Measurements from ENCODE around the gene BNIP1.
A peak's percentile ranks its signal among the peaks of the same experiment; 100 is the strongest.
"Not testable (repeated sequence)": the region's sequence is repeated elsewhere in the genome, so short reads cannot be mapped to it uniquely, and the experiment has no call there.

Gene BNIP1, protein sequence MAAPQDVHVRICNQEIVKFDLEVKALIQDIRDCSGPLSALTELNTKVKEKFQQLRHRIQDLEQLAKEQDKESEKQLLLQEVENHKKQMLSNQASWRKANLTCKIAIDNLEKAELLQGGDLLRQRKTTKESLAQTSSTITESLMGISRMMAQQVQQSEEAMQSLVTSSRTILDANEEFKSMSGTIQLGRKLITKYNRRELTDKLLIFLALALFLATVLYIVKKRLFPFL

DNA sequence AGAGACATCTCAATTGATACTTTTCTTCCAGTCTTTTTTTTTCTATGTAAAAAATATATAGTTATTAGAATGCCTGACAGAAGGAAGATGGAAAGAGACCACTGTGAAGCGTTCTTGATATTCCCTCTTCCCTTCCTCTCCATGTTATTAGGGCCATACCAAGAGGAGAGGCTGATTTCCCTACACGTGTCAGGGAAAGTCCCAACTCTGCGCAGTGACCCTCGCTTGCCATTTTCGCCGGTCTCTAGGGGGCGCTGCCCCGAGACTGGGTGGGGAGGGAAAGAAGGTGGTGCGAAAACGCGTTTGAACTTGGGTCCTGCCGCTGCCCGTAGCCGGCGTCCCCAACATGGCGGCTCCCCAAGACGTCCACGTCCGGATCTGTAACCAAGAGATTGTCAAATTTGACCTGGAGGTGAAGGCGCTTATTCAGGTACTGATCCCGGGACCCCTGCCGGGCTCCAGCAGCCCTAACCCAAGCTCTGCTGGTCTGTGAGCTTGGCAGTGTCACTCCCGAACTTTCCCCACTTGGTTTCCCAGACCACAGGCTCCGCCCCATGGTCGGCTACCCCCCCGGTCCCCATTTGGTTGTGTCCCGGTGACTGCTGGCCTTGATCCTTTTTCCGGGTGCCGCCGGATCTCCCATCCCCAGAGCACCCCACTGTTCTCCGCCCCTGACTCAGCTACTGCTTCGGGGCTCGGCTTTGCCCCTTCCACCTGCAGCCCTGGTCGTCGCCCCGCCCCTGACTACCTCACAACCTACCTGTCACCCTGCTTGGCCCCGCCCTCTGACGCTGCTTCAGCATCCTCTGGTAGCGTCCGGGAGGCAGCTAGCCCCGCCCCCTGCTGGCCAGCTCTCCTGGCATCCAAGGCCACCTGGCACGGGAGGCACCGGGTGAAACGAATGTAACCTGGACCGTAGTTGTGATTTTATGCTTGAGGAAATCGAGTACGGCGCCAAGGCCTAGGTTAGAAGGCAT, at the start of gene BNIP1:
TSS of gene BNIP1 (plus strand) at position 332 of the 977 bp plus-strand sequence. CDS start at position 347, 15 bp downstream.
- peak; percentile 96 for DNase-seq

DNA sequence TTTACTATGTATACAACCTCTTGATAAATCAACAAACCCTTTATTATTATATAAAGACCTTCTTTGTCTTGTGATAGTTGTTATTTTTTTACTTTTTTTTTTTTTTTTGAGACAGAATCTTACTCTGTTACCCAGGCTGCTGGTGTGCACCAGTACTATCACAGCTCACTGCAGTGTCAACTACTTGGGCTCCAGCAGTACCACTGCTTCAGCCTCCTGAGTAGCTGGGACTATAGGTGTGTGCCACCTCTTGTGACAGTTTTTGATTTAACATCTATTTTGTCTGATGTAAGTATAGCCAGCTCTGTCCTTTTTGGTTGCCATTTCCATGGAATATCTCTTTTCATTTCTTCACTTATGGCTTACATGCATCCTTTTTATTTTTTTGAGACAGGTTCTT, 45.5 kb upstream of the BNIP1 start:
- no peak for DNase-seq

DNA sequence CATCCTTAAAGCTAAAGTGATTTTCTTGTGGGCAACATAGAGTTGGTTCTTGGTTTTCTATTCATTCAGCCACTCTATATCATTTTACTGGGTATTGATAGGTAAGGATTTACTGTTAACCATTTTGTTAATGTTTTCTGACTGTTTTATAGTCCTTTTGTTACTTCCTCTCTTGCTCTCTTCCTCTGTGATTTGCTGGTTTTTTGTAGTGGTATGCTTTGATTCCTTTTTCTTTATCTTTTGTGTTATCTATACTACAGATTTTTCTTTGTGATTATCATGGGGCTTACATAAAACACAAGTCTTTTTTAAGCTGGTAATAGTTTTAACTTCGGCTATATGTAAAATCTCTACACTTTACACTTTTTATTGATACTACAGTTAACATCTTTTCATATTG, 44.9 kb upstream of the BNIP1 start:
- DNase-seq, result no peak

DNA sequence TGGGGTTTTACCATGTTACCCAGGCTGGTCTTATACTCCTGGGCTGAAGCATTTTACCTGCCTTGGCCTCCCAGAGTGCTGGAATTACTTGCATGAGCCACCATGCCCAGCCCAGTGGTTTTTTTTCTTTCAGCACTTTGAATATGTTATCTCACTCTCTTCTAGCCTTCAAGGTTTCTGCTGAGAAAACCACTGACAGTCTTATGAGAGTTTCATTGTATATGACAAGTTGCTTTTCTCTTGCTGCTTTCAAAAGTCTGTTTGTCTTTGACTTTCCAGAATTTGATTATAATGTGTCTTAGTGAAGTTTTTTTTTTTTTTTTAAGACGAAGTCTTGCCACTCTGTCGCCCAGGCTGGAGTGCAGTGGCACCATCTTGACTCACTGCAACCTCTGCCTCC, 43.1 kb upstream of the BNIP1 start:
- DNase-seq, result no peak

DNA sequence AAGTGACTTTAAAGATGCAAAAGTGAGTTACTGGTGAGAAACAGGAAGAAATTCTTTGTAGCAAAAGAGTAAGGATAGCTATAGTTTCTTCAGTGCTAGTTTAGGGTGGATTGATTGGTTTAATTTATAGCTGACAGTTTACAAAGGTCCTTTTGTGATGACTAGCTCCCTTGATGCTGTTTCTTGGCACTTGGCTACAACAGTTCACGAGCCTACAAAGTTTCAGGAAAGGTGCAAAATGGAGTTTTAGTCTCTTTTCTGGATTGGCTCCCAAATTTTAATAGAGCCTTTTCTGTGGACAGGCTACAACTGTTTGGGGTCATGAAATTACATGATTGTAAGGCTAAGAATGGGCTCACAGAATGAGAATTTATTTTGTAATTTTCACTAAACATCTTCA, 40.9 kb upstream of the BNIP1 start:
- no peak for DNase-seq

DNA sequence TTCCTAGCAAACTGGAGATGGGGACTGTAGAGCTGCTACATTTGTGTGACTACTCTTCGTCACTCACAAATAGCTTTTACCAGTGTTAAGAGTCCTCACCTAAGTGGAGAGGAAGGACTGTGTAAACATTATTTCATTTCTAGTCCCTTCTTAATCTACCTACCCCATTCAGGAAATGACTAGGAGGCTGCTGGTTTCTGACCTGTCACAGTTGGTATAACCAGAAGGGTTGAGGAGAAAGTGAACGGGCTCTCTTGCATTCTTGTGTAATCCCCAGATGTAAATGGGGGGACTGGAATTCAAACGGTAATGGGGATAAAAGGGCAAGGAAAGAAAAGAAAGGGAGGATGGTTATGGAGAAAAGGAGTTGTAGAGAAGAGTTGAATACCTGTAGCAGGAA, 35.4 kb upstream of the BNIP1 start:
- no peak for DNase-seq

DNA sequence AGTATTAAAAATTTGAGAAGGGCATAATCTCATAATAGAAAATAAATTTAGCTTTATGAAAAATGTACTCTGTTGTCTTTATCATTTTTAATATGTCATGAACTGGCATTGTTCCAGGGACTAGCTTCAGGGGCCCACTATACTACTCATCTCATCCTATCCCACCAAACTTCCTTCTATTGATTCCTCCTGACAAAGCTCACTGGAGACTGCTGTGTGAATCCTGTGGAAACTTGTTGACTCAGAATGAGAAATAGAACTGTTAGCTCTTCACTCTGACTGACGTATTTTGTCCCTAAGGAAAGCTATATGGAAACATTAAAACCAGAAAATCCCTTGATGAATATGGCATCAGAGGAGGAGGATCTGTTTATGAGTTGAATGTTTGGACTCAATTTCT, 29.8 kb upstream of the BNIP1 start:
- DNase-seq, result no peak

DNA sequence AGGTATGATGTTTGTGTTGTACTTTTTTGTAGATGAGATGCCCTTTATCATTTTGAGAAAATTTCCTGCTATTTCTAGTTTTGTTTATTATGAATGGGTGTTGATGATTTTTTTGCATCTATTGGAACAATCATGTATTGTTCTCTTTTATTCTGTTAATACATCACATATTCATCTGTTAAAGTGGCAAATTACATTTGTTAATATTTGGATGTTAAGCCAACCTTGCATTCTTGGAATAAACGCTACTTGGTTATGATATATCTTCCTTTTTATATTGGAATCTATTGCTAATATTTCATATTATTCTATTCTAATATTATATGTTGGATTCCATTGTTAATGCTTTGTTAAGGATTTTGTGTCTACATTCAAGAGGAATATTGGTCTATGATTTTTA, 24.6 kb upstream of the BNIP1 start:
- no peak for DNase-seq

DNA sequence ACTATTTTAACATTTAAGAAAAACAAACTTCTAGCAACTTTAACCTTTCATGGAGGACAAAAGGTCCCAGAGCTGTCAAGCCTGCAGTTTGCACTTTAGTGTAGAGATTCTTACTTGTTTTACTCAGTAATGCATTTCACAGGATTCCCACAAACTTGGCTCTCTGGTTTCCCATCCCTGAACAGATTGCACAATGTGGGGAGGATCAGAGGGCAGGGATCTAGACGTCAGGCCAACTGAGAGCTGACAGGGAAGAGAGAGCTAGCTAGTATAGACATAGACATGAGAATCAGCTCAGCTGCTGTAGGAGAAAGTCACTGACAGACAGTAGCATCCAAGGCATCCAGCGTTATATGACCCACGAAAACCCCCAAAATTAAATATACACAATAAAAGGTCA, 20.9 kb upstream of the BNIP1 start:
- DNase-seq, result no peak

DNA sequence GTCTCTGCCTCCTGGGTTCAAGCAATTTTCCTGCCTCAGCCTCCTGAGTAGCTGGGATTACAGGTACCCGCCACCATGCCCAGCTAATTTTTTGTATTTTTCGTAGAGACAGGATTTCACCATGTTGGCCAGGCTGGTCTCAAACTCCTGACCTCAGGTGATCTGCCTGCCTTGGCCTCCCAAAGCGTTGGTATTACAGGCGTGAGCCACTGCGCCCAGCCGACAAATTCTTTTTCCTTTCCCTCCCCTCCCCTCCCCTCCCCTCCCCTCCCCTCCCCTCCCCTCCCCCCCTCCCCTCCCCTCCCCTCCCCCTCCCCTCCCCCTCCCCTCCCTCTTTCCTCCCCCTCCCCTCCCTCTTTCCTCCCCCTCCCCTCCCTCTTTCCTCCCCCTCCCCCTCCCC, 12.2 kb upstream of the BNIP1 start:
- not testable (repeated sequence) for DNase-seq

DNA sequence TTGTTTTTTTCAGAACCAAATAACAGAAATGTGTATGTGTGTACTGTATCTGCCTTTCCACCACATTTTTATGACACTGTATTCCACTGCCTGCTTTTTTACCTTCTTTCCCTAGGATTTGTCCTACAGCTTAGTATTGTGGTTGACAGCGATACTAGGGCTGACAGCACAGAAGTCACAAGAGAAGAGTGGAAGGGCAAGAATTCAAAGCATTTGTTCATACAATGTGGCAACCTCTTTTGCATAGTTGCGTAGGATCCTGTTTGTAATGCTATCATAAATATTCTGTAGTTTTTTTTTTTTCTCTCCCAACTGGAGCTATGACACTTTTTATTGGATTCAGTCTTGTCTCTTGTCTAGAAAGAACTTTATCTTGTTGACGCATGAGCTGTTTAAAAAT, 5.6 kb upstream of the BNIP1 start:
- DNase-seq, result no peak

DNA sequence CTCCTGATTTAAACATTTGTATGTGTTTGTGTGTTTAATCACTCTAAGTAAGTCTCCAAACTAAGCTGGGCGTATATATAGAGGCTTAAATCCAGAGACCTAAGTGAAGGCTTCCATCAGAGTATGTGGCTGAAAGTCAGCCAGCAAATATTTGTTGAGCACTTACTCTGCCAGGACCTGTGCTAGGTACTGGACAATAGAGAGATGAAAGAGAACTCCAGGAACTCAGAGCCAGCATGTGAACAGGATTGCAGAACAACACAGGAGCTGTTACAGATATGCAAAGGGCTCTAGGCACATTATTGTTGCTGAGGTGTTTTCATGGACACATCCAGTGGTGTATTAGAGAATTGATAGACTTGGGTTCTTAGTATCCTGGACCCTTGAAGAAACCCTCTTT, 4.7 kb upstream of the BNIP1 start:
- no peak for DNase-seq

DNA sequence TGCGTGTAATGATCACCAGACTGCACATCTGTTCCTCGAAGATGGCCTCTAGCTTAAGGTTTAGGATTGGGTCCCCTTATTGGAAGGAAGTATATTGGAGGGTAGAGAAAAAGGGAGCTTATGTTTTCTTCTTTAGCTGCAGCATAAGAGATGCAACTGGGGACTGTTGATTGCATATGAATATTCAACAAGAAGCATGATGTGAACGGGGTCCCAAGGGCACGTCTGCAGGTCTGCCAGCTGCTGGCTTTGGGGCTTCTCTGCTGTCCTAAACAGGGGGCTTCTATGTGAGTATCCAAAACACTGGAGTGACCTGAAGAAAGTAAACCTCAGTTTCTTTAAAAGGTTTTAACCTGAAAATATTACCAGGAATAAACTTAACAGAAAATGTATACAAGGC, 3.6 kb upstream of the BNIP1 start:
- DNase-seq, result no peak

DNA sequence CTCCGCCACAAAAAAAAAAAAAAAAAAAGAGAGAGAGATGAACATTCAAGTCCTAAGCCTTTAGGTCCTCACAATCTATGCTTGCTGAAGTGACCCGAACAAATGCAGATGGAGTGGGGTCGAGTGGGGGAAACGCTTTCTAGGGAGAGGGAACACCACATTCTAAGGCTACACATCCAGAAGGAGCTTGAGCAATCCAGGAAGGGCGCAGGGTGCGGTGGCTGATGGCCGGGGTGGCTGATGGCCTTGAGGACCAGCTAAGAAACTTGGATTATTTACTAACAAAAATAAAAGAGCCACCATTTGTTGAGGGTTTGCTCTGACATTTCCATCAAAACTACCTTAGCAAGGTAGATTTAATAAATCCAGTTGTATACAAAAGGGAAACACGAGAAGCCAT, 764 bp upstream of the BNIP1 start:
- no peak for DNase-seq

DNA sequence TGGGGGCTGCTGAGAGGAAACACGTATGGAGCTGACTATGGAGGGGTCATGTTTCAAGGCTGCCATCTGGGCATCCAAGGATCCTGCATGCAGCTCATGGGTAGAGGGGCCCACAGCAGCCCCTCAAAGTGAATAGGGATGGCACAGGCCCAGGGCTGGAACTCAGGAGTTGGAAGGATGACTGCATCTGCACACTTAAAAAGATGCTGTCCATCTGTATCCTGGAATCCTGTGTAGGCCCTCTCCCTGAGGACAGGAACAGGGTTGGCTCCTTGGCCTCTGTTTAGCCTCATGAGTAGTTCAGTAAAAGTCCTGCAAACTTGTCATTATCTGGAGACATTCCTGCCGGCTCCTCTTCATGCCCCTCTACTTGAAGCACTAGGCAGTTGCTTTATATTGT, 4.0 kb downstream of the BNIP1 start:
- no peak for DNase-seq

DNA sequence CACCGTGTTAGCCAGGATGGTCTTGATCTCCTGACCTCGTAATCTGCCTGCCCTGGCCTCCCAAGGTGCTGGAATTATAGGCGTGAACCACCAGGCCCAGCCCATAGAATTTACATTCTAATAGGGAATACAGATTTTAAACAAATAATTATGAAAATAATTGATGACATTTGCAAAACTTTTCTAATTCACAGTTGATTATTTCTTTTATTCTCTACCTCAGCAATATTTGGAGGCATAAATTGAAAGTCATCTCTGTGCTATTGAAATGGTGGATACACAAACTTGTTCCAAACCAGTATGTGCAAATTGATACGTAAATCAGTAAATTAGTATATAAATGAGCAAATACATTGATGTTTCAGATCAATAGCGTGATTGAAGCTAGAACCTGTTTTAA, 8.2 kb downstream of the BNIP1 start:
- DNase-seq, result no peak

DNA sequence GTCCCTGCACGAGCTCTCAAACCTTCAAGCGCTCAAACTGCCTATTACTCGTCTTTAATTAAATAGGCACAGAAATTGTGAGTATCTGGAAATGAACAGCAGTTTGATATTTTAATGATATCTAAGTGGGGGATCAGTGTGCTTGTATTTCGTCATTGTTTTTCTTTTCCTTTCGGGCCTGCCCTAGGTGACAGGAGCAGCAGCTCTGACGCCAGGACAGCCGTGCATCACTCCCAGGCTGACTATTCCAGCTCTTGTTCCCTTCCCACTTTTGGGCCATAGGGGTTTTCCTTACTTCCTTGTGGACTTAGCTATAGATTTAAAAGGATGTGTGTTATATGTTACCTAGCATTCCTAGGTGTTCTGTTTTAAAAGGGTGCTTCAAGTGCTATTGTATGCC, 9.5 kb downstream of the BNIP1 start:
- DNase-seq, result no peak

DNA sequence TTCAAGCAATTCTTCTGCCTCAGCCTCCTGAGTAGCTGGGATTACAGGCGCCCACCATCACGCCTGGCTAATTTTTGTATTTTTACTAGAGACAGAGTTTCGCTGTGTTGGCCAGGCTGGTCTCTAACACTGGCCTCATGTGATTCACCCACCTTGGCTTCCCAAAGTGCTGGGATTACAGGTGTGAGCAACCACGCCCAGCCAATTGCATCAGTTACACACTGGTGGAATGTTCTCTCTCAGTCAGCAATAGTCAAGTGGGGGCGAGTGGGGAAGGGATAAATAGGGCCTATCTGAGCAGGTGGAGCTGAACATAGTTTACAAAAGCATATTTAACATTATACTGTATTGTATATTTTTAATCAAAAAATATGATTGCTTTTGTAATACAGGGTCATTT, 10.3 kb downstream of the BNIP1 start:
- not testable (repeated sequence) for DNase-seq

DNA sequence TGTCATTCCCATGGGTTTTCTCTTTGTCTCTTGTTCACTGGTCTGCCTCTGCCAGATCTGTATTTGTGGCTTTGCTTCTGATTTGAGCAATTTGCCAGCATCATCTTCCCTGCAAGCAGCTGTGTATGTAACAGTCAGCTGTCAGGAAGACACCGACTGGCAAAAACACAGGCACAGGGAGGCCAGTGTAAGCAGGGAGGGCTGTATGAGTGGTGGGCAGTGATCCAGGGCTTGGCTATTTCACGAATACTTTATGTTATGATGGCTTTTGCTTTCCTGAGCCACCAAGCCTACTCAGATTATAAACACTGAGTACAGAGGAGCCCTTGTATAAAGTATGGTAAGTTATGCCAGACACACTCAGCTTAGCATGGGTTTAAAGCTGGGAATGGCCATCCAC, 11.6 kb downstream of the BNIP1 start:
- no peak for DNase-seq

DNA sequence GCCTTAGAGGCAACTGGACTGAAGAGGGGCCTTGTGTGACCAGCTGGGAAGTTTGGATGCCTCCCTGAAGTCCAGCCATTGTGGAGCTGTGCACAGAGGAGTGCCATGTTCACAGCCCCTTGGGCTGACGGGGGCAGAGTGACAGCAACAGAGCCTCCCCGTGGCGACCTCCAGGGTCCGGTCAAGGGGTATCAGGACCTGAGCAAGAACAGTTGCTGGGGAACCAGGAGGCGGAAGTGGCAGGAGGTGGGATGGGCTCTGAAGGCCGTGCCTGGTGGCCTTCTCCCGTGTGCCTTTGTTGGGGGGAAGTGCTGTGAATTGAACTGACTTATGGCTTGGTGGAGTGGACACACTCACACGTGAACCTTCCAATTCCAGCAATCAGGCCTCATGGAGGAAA, 14.0 kb downstream of the BNIP1 start:
- no peak for DNase-seq

DNA sequence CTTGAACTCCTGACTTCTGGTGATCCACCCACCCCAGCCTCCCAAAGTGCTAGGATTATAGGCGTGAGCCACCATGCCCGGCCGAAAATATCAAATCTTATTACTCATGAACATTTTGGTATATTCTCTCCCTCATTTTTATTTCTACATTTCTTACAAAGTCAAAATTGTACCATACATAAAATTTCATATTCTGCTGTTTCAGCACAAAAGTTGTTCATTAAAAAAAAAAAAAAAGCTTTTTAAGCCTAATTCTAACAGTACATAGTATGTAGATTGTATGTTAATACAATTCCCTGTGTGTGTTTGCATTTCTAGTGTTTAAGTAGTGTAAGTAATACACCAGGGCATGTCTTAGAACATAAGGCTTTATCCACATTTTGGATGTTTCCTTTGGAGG, 14.9 kb downstream of the BNIP1 start:
- no peak for DNase-seq

DNA sequence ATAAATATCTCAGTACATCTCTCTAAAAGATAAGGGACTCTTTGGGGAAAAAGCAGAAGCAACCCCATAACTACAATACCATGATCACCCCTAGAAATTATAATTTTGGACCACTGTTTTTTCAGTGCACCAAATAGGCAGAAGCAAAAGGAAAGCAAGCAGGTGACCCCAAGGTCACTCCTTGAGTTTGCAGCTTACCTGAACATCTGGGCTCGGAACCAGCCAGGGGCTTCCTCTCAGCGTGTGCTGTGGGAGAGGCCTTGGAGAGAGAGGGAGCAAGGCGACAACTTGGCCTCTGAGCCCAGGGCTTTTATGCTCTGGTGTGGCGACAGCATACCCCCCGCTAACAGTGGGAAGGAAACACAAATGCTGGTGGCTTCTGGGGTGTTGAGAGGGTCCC, 16.8 kb downstream of the BNIP1 start:
- no peak for DNase-seq

DNA sequence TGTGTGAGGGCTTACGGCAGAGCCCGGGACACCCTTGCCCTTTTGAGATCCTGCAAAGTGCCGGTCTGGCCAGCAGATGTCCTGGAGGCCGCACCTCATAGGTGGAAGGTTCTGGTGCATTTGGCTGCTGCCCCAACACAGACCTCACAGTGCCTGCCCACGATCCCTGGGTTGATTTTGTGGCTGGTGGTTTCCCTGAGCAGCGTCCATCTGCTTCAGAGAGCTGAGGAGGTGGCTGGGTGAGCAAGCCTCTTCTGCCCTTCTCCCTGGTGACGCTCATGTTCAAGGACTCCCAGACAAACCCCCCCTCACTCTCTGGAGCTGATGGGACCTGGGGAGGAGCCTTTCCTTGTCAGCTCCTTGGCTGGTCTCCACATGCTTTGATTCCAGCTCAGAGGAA, 18.9 kb downstream of the BNIP1 start:
- no peak for DNase-seq

DNA sequence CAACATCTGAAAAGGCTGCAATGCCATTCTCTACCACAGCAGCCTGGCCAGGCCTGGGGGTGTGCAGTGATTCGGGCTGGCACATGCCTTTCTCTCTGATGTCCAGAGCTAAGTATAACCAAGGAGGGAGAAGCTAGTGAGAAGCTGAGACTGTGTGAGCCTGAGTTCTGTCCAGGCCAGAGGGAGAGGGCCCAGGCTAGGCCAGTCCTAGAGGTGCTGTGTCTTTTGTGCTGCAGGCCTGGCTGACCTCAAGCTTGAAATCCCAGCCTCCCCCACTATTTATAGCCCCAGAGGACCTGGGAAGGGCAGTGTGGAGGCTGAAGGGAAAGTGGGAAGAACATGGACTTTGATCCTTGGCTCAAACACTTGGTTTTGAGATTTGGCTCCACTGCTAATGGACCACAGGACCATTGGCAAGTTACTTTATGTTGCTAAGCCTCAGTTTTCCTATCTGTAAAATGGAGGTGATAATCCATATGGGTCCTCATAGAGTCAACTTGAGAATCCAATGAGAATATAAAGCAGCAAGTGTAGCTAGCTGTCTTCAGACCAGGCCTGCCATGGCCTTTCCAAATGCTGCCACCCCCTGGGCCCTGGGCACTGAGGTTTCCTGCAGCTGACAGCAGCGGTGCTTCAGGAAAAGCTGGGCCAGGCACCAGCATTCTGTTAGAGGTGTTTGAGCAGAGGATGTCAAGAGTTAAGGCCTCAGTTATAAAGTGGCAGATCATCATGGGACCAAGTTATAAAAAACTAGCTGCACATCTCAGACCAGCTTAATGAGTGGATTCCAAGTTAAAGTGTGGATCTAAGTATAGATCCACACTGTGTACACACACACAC, 21.1 kb downstream of the BNIP1 start:
- DNase-seq, result no peak
